ENCODE results near the gene SDK2.

DNA sequence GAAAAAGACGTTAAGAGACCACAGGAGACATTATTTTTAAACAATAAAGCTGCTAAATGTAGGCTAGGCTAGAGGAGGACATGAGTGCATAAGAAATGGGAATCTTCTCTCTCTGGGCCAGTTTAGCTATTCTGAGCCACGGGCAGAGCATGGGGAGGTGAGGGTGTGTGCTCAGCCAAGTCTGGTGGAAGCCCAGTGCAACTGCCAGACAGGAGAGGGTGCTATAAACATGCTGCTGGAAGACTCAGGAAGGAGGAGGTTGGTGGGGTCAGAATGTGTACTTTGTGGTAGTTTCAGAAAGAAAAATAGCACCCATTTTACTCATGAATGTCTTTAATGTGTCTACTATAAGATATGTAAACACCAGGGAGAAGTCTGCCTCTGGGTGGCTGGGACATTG, 5.9 kb upstream of the SDK2 start:
- TF ChIP-seq POLR2A (IDR thresholded peaks at IDR 0.05; ENCODE audit: low read depth, low read length) (no peak), SMC3 (IDR thresholded peaks at IDR 0.05; ENCODE audit: low read depth, low read length) (no peak), BHLHE40 (IDR thresholded peaks at IDR 0.05; ENCODE audit: low read depth, low read length) (no peak), RFX5 (IDR thresholded peaks at IDR 0.05; ENCODE audit: low read depth, low read length) (no peak), RCOR1 (IDR thresholded peaks at IDR 0.05; ENCODE audit: insufficient replicate concordance, low read length) (no peak), MAFK (IDR thresholded peaks at IDR 0.05; ENCODE audit: low read depth, low read length) (no peak), CHD1 (IDR thresholded peaks at IDR 0.05; ENCODE audit: low read depth, low read length) (no peak), RAD21 (IDR thresholded peaks at IDR 0.05; ENCODE audit: low read length) (no peak), FOS (IDR thresholded peaks at IDR 0.05; ENCODE audit: low read depth, low read length) (no peak), MAZ (IDR thresholded peaks at IDR 0.05; ENCODE audit: borderline replicate concordance, low read depth, low read length) (no peak), MXI1 (IDR thresholded peaks at IDR 0.05; ENCODE audit: borderline replicate concordance, low read depth, low read length) (no peak)
- TF ChIP-seq, protein P1, sequence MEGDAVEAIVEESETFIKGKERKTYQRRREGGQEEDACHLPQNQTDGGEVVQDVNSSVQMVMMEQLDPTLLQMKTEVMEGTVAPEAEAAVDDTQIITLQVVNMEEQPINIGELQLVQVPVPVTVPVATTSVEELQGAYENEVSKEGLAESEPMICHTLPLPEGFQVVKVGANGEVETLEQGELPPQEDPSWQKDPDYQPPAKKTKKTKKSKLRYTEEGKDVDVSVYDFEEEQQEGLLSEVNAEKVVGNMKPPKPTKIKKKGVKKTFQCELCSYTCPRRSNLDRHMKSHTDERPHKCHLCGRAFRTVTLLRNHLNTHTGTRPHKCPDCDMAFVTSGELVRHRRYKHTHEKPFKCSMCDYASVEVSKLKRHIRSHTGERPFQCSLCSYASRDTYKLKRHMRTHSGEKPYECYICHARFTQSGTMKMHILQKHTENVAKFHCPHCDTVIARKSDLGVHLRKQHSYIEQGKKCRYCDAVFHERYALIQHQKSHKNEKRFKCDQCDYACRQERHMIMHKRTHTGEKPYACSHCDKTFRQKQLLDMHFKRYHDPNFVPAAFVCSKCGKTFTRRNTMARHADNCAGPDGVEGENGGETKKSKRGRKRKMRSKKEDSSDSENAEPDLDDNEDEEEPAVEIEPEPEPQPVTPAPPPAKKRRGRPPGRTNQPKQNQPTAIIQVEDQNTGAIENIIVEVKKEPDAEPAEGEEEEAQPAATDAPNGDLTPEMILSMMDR (conservative IDR thresholded peaks at IDR 0.05; ENCODE audit: low read depth, low read length): no peak
- TF ChIP-seq, protein P2, sequence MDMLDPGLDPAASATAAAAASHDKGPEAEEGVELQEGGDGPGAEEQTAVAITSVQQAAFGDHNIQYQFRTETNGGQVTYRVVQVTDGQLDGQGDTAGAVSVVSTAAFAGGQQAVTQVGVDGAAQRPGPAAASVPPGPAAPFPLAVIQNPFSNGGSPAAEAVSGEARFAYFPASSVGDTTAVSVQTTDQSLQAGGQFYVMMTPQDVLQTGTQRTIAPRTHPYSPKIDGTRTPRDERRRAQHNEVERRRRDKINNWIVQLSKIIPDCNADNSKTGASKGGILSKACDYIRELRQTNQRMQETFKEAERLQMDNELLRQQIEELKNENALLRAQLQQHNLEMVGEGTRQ (IDR thresholded peaks at IDR 0.05; ENCODE audit: low read depth, low read length): no peak
- TF ChIP-seq, protein P3, sequence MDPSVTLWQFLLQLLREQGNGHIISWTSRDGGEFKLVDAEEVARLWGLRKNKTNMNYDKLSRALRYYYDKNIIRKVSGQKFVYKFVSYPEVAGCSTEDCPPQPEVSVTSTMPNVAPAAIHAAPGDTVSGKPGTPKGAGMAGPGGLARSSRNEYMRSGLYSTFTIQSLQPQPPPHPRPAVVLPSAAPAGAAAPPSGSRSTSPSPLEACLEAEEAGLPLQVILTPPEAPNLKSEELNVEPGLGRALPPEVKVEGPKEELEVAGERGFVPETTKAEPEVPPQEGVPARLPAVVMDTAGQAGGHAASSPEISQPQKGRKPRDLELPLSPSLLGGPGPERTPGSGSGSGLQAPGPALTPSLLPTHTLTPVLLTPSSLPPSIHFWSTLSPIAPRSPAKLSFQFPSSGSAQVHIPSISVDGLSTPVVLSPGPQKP (IDR thresholded peaks at IDR 0.05; ENCODE audit: borderline replicate concordance, low read depth, low read length): no peak
